Omental fat pad (tissue), 4 donors: ENCODE results near the gene APOC3. TPM values are rescaled to one million over a fixed set of nuclear protein-coding genes. Genes with fewer than 3 reads are reported as not detected.
A peak's percentile ranks its signal among the peaks of the same experiment; 100 is the strongest.

Experiments
- ATAC-seq: fragments of 150-250 bp; one replicate; pipeline ENCODE4 v1.9.1; 2016; ENCODE audit warnings: mild to moderate bottlenecking, moderate library complexity; ENCODE audit not compliant: low FRiP score
- DNase-seq: peaks from one replicate; pipeline ENCODE4 v3.0.0-alpha.2; 2019; ENCODE audit warnings: low spot score
- CTCF ChIP-seq, 3 donors: fragments of 450-650 bp; IDR thresholded peaks; one replicate each; pipeline ENCODE4 v1.5.1; 2016 to 2017; ENCODE audit warnings: antibody characterized with exemption in 3 of 3, mild to moderate bottlenecking in 3 of 3, moderate library complexity in 2 of 3
- total RNA-seq, 4 donors: library from RNA; depleted of rRNA; stranded (reverse); fragments of >200 nt; gene quantifications; one replicate each; pipeline ENCODE4 v1.1.0, GENCODE V29; 2016

Gene APOC3
- total RNA-seq, result 1 to 10 TPM in 1 of 4 donors, not detected in 3; 3.5 TPM

- DNase-seq, result no peak
- TF ChIP-seq CTCF (IDR thresholded peaks at IDR 0.05), result no peak
- no peak for ATAC-seq
These were observed at the start of gene APOC3 for GRCh38 chr11:116829525-116830183. Gene APOC3, plus strand, starts transcription at chr11:116829907. Its CDS starts 676 bp downstream, at chr11:116830583.

GRCh38 chr11:116782728-116783127 is 47.0 kb upstream of the APOC3 start:
- TF ChIP-seq CTCF (IDR thresholded peaks at IDR 0.05), result no peak

GRCh38 chr11:116786326-116786725 is 43.4 kb upstream of the APOC3 start:
- no peak for TF ChIP-seq CTCF (IDR thresholded peaks at IDR 0.05)
- ATAC-seq, result no peak
- no peak for DNase-seq

More at GRCh38 chr11:116782728-116783127, 47.0 kb upstream of the APOC3 start:
- DNase-seq (no peak), ATAC-seq (no peak)

GRCh38 chr11:116786966-116787365 is 42.7 kb upstream of the APOC3 start:
- TF ChIP-seq CTCF (IDR thresholded peaks at IDR 0.05), result no peak
- DNase-seq (no peak), ATAC-seq (no peak)

- no peak for DNase-seq
- peak; percentile 10 for ATAC-seq
- TF ChIP-seq CTCF (IDR thresholded peaks at IDR 0.05), result no peak
These were observed 42.3 kb upstream of the APOC3 start for GRCh38 chr11:116787436-116787785.

GRCh38 chr11:116787786-116788486 is 41.8 kb upstream of the APOC3 start, which contains the start of gene ZPR1:
Gene ZPR1, minus strand, starts transcription at chr11:116788023. Its CDS starts 33 bp downstream, at chr11:116787990.
- no peak for TF ChIP-seq CTCF (IDR thresholded peaks at IDR 0.05)
- DNase-seq, result peak; percentile 51
- peak; percentile 59 for ATAC-seq

GRCh38 chr11:116788534-116788933 is 41.2 kb upstream of the APOC3 start:
- ATAC-seq, result no peak
- DNase-seq, result no peak
- no peak for TF ChIP-seq CTCF (IDR thresholded peaks at IDR 0.05)
